Neutrophil (primary cell): ENCODE results near the gene ZNF593OS.

Experiments
- H3K27ac ChIP-seq: fragments of 200-600 bp; sonication (generic); 2 replicates; pipeline ENCODE4 v1.5.1; 2016; ENCODE audit warnings: mild to moderate bottlenecking, moderate library complexity
- H3K27me3 ChIP-seq: fragments of 200-600 bp; sonication (generic); 2 replicates; pipeline ENCODE4 v1.6.0; 2016; ENCODE audit warnings: mild to moderate bottlenecking
- H3K36me3 ChIP-seq: fragments of 200-600 bp; sonication (generic); 2 replicates; pipeline ENCODE4 v1.5.1; 2017
- H3K4me1 ChIP-seq, 2 experiments: fragments of 200-600 bp in 1 of 2; sonication (generic) in 1 of 2; 1 replicate in 1 of 2; 2 replicates in 1 of 2; pipeline versions ENCODE4 v1.5.1 to v1.6.1; 2013 to 2016; ENCODE audit warnings: low read depth in 1 of 2, low read length in 1 of 2, mild to moderate bottlenecking in 1 of 2, moderate library complexity in 1 of 2; ENCODE audit not compliant: control insufficient read depth in 1 of 2, insufficient read depth in 1 of 2
- H3K4me3 ChIP-seq, 2 experiments: fragments of 200-600 bp in 1 of 2; sonication (generic) in 1 of 2; 1 replicate in 1 of 2; 2 replicates in 1 of 2; pipeline ENCODE4 v1.5.1; 2013 to 2016; ENCODE audit warnings: low read depth in 1 of 2, low read length in 1 of 2, mild to moderate bottlenecking in 1 of 2, moderate library complexity in 1 of 2
- H3K9me3 ChIP-seq: fragments of 200-600 bp; sonication (generic); 2 replicates; pipeline ENCODE4 v1.5.1; 2016
- TF ChIP-seq, protein P1 (sequence below): fragments of 200-600 bp; sonication (generic); IDR thresholded peaks from 2 replicates; pipeline ENCODE4 v1.5.1; 2016; ENCODE audit warnings: antibody characterized with exemption

The ZNF593OS gene

GRCh38 chr1:26197813-26198212 lies 26.2 kb upstream of the ZNF593OS start:
- Histone ChIP-seq H3K27me3 (no peaks in the 10 kb centered on the region), H3K4me3 (no peak overlapping the region), H3K4me1 (peaks cover 0 to 3% of the 10 kb centered on the region in 2 experiments), H3K27ac (no peak overlapping the region), H3K36me3 (no peaks in the 10 kb centered on the region), H3K9me3 (no peaks in the 10 kb centered on the region)
- TF ChIP-seq, protein P1, sequence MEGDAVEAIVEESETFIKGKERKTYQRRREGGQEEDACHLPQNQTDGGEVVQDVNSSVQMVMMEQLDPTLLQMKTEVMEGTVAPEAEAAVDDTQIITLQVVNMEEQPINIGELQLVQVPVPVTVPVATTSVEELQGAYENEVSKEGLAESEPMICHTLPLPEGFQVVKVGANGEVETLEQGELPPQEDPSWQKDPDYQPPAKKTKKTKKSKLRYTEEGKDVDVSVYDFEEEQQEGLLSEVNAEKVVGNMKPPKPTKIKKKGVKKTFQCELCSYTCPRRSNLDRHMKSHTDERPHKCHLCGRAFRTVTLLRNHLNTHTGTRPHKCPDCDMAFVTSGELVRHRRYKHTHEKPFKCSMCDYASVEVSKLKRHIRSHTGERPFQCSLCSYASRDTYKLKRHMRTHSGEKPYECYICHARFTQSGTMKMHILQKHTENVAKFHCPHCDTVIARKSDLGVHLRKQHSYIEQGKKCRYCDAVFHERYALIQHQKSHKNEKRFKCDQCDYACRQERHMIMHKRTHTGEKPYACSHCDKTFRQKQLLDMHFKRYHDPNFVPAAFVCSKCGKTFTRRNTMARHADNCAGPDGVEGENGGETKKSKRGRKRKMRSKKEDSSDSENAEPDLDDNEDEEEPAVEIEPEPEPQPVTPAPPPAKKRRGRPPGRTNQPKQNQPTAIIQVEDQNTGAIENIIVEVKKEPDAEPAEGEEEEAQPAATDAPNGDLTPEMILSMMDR, result no peak

DNA sequence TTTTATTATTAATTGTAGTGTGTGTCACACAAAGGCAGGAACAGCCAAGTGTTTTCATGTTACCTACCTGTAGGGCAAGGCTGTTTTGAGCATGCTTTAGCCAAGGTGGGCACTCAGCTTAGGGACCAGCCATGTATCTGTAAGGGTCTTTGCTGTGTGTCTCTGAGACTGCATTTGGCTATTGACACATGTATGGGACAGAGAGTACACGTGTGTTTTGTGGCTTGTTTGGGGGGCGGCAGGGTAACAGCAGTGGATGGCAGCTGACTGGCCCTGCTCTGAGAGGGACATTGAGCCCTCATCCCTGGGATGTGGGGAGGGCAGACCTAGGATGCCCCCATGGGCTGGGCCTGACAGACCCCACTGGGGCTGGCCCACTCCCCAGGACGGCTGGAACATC lies 25.7 kb upstream of the ZNF593OS start:
- Histone ChIP-seq H3K27me3 (no peaks in the 10 kb centered on the region), H3K36me3 (no peaks in the 10 kb centered on the region), H3K27ac (no peak overlapping the region), H3K9me3 (no peaks in the 10 kb centered on the region), H3K4me1 (peaks cover 0 to 3% of the 10 kb centered on the region in 2 experiments), H3K4me3 (no peak overlapping the region)
- TF ChIP-seq, protein P1, result no peak

- TF ChIP-seq, protein P1, result no peak
- no peaks in the 10 kb centered on the region for H3K27me3 ChIP-seq
- no peaks in the 10 kb centered on the region for H3K9me3 ChIP-seq
- H3K4me1 ChIP-seq, result no peaks in the 10 kb centered on the region
- H3K27ac ChIP-seq, result no peak overlapping the region
- H3K4me3 ChIP-seq, result no peak overlapping the region
- no peaks in the 10 kb centered on the region for H3K36me3 ChIP-seq
Observed at GRCh38 chr1:26195805-26196204, 24.2 kb upstream of the ZNF593OS start.

- no peaks in the 10 kb centered on the region for H3K27me3 ChIP-seq
- no peak overlapping the region for H3K4me3 ChIP-seq
- TF ChIP-seq, protein P1, result no peak
Observed at GRCh38 chr1:26191739-26192138, 20.1 kb upstream of the ZNF593OS start.

DNA sequence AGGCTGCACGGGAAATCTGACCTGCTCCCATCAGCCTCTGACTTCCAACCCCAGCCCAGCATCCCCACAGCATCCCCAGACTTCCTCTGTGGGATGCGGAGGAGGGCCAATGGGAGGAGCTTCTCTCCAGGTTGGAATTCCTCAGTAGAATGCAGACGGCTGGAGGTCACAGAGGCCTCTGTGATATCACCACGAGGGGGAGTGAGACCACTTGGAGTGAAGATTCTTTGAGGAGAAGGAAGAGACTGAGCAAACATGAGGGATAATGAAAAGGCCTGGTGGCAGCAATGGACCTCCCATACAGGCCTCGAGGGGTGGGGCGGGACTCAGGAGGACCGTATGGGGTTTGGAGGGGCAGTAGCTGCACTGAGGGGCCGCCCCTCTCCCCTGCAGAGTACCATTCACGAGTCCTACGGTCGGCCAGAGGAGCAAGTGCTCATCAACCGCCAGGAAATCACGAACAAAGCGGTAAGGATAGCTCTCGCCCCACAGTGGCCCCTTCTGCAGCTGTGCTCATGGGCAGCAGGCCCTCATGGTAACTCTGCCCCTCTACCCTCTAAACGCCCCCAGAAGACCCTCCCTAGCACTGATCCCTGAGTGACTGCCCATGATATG lies 18.8 kb upstream of the ZNF593OS start, which contains the start of gene CATSPER4:
Gene CATSPER4, plus strand, starts transcription at position 230 of the 615 bp plus-strand sequence. Its CDS starts 26 bp downstream, at position 256.
- no peaks in the 10 kb centered on the region for H3K4me1 ChIP-seq
- H3K9me3 ChIP-seq, result no peaks in the 10 kb centered on the region
- no peak within 1 kb of the TSS for H3K4me3 ChIP-seq
- TF ChIP-seq, protein P1, result no peak
- H3K27me3 ChIP-seq, result no peaks in the 10 kb centered on the region
- H3K27ac ChIP-seq, result no peak within 1 kb of the TSS
- no peaks in the 10 kb centered on the region for H3K36me3 ChIP-seq

More at GRCh38 chr1:26191739-26192138, 20.1 kb upstream of the ZNF593OS start:
- Histone ChIP-seq H3K36me3 (no peaks in the 10 kb centered on the region), H3K27ac (no peak overlapping the region), H3K4me1 (no peaks in the 10 kb centered on the region), H3K9me3 (no peaks in the 10 kb centered on the region)
